ENCODE results near the gene ABHD4. TPM values are rescaled to one million over a fixed set of nuclear protein-coding genes. Genes with fewer than 3 reads are reported as not detected.
"Not testable (repeated sequence)": the region's sequence is repeated elsewhere in the genome, so short reads cannot be mapped to it uniquely, and the experiment has no call there.

The ABHD4 gene
- total RNA-seq, 1 donor, result 7.5 TPM

DNA sequence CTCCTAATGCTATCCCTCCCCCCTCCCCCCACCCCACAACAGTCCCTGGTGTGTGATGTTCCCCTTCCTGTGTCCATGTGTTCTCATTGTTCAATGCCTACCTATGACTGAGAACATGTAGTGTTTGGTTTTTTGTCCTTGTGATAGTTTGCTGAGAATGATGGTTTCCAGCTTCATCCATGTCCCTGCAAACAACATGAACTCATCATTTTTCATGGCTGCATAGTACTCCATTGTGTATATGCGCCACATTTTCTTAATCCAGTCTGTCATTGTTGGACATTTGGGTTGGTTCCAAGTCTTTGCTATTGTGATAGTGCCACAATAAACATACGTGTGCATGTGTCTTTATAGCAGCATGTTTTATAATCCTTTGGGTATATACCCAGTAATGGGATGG lies 17.7 kb downstream of the ABHD4 start:
- H3K27me3 ChIP-seq (ENCODE audit: insufficient read depth, low read length); H3K4me1 ChIP-seq (ENCODE audit: insufficient read depth, low read length); H3K9me3 ChIP-seq (ENCODE audit: low read depth, low read length); H3K4me3 ChIP-seq (ENCODE audit: low read length): not testable (repeated sequence)

DNA sequence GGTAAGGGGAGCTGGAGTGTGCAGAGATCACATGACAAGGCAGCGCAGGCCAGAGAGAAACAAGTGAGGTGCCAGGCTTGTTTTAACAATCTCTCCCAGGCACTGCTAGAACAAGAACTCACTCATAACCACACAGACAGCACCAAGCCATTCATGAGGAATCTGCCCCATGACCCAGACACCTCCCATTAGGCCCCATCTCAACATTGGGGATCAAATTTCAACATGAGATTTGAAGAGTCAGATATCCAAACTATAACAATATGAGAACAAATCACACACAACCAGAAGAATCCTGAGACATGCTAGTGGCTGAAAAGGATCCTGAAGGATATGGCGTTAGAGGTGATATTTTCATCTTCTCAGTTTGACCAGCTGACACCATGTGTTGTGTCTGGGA lies 24.2 kb downstream of the ABHD4 start:
- no peak overlapping the region for H3K4me3 ChIP-seq (ENCODE audit: low read length)
- H3K27me3 ChIP-seq (ENCODE audit: insufficient read depth, low read length), result no peaks in the 10 kb centered on the region
- H3K4me1 ChIP-seq (ENCODE audit: insufficient read depth, low read length), result no peaks in the 10 kb centered on the region
- H3K9me3 ChIP-seq (ENCODE audit: low read depth, low read length), result no peaks in the 10 kb centered on the region

DNA sequence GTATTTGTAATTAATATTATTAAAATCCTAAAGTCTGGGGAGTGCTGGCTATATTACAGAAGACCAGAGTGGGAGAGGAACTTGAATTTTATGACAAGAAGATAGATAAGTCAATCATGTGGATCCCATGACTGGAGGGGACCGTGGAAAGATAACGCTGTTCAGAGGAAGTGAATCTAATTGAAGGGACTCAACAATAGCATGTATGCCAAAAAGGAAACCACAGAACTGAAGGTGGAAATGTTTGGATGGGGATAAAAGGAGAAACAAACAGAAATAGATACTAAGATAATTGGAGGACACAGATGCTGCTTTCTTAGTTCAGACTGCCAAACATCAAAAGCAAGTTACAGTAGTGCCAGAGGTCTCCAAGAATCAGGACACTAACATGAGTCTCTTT lies 24.9 kb downstream of the ABHD4 start:
- Histone ChIP-seq H3K27me3 (ENCODE audit: insufficient read depth, low read length) (no peaks in the 10 kb centered on the region), H3K4me3 (ENCODE audit: low read length) (no peak overlapping the region), H3K9me3 (ENCODE audit: low read depth, low read length) (no peaks in the 10 kb centered on the region), H3K4me1 (ENCODE audit: insufficient read depth, low read length) (no peaks in the 10 kb centered on the region)

DNA sequence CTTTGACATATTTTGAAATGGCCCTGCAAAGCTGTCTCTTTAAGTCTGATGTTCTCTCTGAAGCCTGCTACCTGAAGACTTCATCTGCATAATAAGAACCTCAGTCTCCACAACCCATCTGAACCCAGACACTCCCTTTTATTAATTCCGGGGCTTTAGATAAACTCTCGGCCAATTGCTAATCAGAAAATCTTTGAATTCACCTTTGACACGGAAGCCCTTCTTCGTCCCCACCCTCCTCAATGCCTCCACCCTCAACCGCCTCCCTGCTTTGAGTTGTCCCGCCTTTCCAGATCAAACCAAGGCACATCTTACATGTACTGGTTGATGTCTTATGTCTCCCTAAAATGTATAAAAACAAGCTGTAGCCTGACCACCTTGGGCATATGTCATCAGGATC lies 28.5 kb downstream of the ABHD4 start:
- Histone ChIP-seq H3K27me3 (ENCODE audit: insufficient read depth, low read length) (peaks cover 2% of the 10 kb centered on the region), H3K9me3 (ENCODE audit: low read depth, low read length) (no peaks in the 10 kb centered on the region), H3K4me3 (ENCODE audit: low read length) (no peak overlapping the region), H3K4me1 (ENCODE audit: insufficient read depth, low read length) (no peaks in the 10 kb centered on the region)

DNA sequence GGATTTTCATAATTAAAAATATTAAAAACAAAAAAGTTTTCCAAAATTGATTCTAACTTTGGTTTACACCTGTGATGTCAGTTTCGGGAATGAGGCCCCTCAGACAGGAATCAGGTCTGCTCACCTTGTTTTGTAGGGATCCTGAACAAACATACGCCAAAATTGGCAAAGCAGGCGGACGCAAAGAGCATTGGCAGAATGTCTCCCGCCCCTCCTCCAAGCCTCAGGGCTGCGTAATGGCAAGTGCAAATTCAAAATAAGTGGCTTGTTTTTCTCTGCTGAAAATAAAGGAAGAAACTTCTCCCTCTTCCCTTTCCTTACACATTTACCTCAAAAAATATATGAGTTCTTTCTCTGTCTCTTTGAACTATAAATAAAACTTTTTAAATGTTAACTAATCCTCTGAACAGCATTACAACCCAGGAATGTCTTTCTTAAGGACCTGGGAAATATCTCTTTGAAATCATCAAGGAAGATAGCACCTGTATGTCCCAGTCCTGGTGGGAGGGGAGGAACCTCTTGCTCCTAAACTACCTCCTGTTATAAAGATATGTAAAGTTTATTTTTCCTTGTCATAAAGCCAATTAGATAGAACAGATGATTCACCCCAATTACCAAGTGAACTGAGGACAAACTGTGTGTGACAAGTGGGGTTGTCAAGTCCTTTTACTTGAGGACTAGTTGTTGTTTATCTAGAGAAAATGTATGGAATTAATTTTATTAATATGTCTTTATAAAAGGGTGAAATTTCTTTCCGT lies 29.6 kb downstream of the ABHD4 start:
- Histone ChIP-seq H3K4me1 (ENCODE audit: insufficient read depth, low read length) (no peaks in the 10 kb centered on the region), H3K27me3 (ENCODE audit: insufficient read depth, low read length) (peaks cover 2% of the 10 kb centered on the region), H3K9me3 (ENCODE audit: low read depth, low read length) (no peaks in the 10 kb centered on the region), H3K4me3 (ENCODE audit: low read length) (no peak overlapping the region)

DNA sequence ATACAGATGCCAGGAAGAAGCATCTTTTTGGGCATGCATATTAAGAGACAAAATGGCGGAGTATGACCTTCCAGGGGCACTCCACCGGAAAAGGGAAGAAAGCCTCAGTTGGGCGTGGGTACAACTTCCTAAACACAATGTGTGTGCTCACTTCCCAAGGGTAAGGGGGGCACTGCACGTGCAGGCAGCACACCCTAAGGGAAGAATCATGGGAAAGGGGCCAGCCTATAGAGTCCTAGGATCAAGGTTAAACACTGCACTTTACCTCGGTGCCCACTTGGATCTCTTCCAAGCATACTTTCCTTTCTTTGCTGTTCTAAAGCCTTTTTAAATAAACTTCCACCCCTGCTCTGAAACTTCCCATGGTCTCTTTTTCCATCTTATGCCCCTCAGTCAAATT lies 31.3 kb downstream of the ABHD4 start:
- no peaks in the 10 kb centered on the region for H3K4me1 ChIP-seq (ENCODE audit: insufficient read depth, low read length)
- no peak overlapping the region for H3K4me3 ChIP-seq (ENCODE audit: low read length)
- peaks cover 2% of the 10 kb centered on the region for H3K27me3 ChIP-seq (ENCODE audit: insufficient read depth, low read length)
- H3K9me3 ChIP-seq (ENCODE audit: low read depth, low read length), result no peaks in the 10 kb centered on the region

DNA sequence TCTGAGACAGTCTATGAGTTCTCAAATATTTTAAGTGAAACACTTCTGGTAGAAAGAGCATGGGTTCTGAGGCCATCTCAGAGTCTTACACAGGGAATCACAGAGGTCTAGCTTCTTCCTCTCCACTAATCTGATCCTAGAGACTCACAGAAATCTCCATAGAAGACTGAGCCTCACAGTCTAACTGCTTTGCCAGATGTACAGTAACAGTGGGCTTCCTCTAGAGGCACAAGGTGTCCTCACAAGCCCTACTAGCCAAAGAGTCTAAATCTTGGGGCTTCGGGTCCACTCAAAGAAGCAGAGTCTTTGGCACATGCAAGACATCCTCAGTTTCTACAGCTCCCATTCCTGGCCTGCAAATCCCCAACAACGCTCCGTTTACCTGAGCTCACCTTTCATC lies 32.0 kb downstream of the ABHD4 start:
- Histone ChIP-seq H3K9me3 (ENCODE audit: low read depth, low read length) (no peaks in the 10 kb centered on the region), H3K4me3 (ENCODE audit: low read length) (no peak overlapping the region), H3K4me1 (ENCODE audit: insufficient read depth, low read length) (no peaks in the 10 kb centered on the region), H3K27me3 (ENCODE audit: insufficient read depth, low read length) (peaks cover 2% of the 10 kb centered on the region)

DNA sequence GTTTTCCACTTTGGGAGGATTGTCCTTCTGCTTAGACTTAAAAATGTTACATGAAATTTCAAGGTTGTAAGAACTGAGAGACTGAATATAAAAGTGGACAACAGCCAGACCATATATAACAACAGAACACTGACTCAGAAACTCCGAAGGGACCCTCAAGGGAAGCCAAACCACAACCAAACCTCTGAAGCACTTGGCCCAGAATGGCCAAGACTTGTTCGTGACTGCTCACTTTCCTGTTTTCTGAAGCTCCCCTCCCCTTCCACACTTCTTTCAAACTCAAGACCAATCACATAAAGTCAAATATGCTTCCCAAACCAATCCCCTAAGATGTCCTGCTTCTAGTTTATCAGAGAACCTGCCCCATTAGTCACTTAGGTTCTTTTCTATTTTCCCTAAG lies 32.4 kb downstream of the ABHD4 start:
- H3K4me3 ChIP-seq (ENCODE audit: low read length), result no peak overlapping the region
- peaks cover 2% of the 10 kb centered on the region for H3K27me3 ChIP-seq (ENCODE audit: insufficient read depth, low read length)
- no peaks in the 10 kb centered on the region for H3K9me3 ChIP-seq (ENCODE audit: low read depth, low read length)
- H3K4me1 ChIP-seq (ENCODE audit: insufficient read depth, low read length), result no peaks in the 10 kb centered on the region

DNA sequence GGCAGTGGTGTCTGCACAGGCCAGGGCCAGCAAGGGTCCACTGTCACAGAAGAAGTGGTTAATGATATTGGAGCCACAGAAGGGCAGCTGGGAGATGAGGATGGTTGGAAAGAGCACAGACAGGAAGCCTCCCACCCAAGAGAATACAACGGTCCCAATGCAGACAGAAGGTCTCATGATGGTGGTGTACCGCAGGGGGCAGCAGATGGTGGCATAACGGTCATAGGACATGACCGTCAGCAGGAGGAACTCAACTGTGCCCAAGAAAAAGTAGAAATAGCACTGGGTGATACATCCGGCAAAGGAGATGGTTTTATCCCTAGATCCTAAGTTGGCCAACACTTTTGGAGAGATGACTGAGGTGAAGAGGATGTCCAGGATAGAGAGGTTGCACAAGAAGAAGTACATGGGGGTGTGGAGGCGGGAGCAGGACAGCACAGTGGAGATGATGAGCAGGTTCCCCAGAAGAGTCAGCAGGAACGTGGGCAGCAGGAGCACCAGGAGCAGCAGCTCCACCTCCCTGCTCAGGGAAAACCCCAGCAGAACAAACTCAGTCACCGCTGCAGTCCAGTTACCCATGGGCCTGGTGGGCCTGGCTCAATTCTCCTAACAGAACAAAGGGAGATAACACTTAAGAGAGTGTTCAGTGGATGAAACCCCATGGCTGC lies 36.3 kb downstream of the ABHD4 start:
- Histone ChIP-seq H3K4me1 (ENCODE audit: insufficient read depth, low read length) (no peaks in the 10 kb centered on the region), H3K9me3 (ENCODE audit: low read depth, low read length) (no peaks in the 10 kb centered on the region), H3K27me3 (ENCODE audit: insufficient read depth, low read length) (peaks cover 2% of the 10 kb centered on the region), H3K4me3 (ENCODE audit: low read length) (no peak overlapping the region)

DNA sequence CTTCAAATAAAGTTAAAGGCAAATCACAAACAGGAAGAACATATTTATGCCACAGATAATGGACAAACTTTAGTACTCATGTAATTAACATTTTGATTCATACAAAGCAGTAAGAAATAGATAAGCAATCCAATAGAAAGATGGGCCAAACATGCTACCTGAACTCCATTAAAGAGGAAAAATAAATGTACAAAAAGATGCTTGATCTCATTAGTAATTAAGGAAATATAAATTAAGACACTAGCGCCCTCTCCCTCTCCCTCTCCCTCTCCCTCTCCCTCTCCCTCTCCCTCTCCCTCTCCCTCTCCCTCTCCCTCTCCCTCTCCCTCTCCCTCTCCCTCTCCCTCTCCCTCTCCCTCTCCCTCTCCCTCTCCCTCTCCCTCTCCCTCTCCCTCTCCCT lies 37.9 kb downstream of the ABHD4 start:
- H3K27me3 ChIP-seq (ENCODE audit: insufficient read depth, low read length); H3K4me1 ChIP-seq (ENCODE audit: insufficient read depth, low read length); H3K4me3 ChIP-seq (ENCODE audit: low read length); H3K9me3 ChIP-seq (ENCODE audit: low read depth, low read length): not testable (repeated sequence)

DNA sequence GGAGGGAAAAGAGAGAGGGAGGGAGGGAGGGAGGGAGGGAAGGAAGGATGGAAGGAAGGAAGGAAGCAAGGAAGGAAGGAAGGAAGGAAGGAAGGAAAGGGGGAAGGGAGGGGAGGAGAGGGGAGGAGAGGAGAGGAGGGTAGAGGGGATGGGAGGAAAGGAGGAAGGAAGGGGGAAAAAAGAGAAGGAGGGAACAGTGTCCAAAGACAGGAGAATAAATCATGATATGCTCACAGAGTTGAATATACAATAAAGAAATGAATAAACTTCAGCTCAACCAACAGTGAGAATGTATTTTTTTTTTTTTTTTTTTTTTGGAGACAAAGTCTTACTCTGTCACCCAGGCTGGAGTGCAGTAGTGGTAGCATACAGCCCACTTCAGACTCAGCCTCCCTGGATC lies 42.1 kb downstream of the ABHD4 start:
- no peak overlapping the region for H3K4me3 ChIP-seq (ENCODE audit: low read length)
- no peaks in the 10 kb centered on the region for H3K9me3 ChIP-seq (ENCODE audit: low read depth, low read length)
- H3K4me1 ChIP-seq (ENCODE audit: insufficient read depth, low read length), result no peaks in the 10 kb centered on the region
- no peaks in the 10 kb centered on the region for H3K27me3 ChIP-seq (ENCODE audit: insufficient read depth, low read length)

DNA sequence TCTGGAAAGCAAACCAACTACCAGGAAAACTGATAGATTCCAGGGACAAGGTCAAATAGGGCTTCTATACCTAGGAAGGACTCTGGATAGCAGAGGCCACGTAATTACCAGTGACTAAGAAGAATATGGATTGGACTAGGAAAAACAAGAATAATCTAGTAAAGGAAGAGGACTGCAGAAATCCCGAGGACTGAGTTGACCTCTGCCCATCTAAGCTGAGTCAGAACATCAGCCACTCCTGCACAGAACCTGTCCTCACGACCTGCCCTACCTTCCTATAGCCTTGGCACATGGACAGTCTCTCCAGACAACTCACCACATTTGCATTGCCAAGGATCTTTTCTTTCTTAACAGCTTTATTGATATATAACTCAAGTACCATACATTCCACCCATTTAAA lies 43.7 kb downstream of the ABHD4 start:
- Histone ChIP-seq H3K9me3 (ENCODE audit: low read depth, low read length) (no peaks in the 10 kb centered on the region), H3K27me3 (ENCODE audit: insufficient read depth, low read length) (no peaks in the 10 kb centered on the region), H3K4me3 (ENCODE audit: low read length) (no peak overlapping the region), H3K4me1 (ENCODE audit: insufficient read depth, low read length) (peaks cover 9% of the 10 kb centered on the region)

DNA sequence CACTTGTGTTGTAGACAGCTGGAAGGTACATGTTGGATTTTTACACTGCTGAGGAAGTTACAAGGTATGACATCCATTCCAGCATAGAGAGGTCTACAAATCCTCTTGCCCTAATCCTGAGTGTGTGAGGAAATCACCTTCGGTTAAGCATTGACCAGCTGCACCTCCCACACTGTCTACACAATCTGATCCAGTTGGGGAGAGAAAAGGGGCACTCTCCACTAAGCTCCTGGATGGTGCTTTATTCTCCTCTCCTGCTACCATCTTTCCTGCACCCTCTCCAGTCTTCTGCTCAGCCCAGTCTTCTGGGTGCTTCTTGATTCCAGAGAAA lies 46.2 kb downstream of the ABHD4 start, which contains the start of gene OR6J1:
TSS of gene OR6J1 (minus strand) at position 48 of the 331 bp plus-strand sequence. CDS start 9,541 bp downstream, outside the sequence.
- Histone ChIP-seq H3K27me3 (ENCODE audit: insufficient read depth, low read length) (no peaks in the 10 kb centered on the region), H3K9me3 (ENCODE audit: low read depth, low read length) (no peaks in the 10 kb centered on the region), H3K4me3 (ENCODE audit: low read length) (no peak within 1 kb of the TSS), H3K4me1 (ENCODE audit: insufficient read depth, low read length) (peaks cover 13% of the 10 kb centered on the region)

DNA sequence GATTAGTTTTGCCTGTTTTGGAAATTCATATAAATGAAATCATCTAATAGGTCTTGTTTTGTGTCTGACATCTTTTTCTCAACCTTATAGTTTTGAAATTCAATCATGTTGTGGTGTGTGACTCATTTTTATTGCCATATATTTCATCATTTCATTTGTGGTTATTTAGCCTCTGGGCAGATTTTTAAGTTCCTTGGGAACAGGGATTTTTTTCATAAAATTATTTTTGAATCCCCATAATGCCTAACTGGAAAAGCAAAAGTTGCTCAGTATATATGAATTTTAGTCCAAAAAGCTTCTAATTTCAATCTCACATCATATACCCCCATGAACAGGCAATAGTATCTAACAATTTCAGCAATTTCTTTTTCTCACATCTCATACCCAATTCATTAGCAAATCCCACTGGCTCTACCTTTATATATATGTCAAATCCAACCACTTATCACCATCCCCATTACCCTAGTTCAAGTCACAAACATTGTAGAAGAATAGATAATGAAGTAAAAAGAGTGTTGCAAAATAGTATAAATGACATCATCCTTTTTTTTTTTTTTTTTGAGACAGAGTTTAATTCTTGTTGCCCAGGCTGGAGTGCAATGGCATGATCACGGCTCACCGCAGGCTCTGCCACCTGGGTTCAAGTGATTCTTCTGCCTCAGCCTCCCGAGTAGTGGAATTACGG lies 48.6 kb downstream of the ABHD4 start:
- Histone ChIP-seq H3K4me1 (ENCODE audit: insufficient read depth, low read length) (peaks cover 13% of the 10 kb centered on the region), H3K9me3 (ENCODE audit: low read depth, low read length) (no peaks in the 10 kb centered on the region), H3K27me3 (ENCODE audit: insufficient read depth, low read length) (no peaks in the 10 kb centered on the region), H3K4me3 (ENCODE audit: low read length) (no peak overlapping the region)

DNA sequence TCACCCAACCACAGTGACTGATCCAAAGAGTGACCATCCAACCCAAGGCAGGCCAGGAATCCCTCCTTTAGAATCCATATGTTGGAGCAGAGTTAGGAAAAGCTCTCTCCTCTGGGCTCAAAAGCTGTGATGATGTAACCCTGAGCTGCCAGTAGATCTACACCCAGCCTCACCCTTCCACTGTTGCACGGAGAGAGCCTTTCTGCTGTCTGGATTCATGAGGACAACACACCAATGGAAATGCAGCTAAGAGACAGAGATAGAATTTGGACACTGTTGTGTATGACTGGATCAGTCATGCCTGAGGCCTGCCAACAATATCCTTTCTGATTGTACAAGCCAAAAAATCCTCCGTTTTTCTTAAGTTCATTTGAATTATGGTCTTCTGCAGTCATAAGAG lies 50.4 kb downstream of the ABHD4 start:
- no peaks in the 10 kb centered on the region for H3K9me3 ChIP-seq (ENCODE audit: low read depth, low read length)
- no peak overlapping the region for H3K4me3 ChIP-seq (ENCODE audit: low read length)
- no peaks in the 10 kb centered on the region for H3K27me3 ChIP-seq (ENCODE audit: insufficient read depth, low read length)
- peaks cover 13% of the 10 kb centered on the region for H3K4me1 ChIP-seq (ENCODE audit: insufficient read depth, low read length)
